Astrocyte of the cerebellum (primary cell): Measurements from ENCODE around the gene TMEM184B.
A peak's percentile ranks its signal among the peaks of the same experiment; 100 is the strongest.

ENCODE experiments used
- DNase-seq: peaks from one replicate; pipeline ENCODE4 v3.0.0-alpha.2; 2011; ENCODE audit warnings: low read depth
- H3K4me3 ChIP-seq: 2 replicates; pipeline ENCODE4 v1.5.1; 2011; ENCODE audit warnings: mild to moderate bottlenecking, low read depth, low read length, moderate library complexity
- in situ Hi-C: cut with HindIII; loops from 2 replicates; pipeline ENCODE4 v1.10.0; 2017; ENCODE audit warnings: low sequenced_read_pairs
- TF ChIP-seq, protein P1 (sequence below): IDR thresholded peaks from 2 replicates; pipeline ENCODE4 v1.5.1; 2012; ENCODE audit warnings: low read length, low read depth, moderate library complexity, mild to moderate bottlenecking; ENCODE audit errors: missing control alignments

TMEM184B gene

DNA sequence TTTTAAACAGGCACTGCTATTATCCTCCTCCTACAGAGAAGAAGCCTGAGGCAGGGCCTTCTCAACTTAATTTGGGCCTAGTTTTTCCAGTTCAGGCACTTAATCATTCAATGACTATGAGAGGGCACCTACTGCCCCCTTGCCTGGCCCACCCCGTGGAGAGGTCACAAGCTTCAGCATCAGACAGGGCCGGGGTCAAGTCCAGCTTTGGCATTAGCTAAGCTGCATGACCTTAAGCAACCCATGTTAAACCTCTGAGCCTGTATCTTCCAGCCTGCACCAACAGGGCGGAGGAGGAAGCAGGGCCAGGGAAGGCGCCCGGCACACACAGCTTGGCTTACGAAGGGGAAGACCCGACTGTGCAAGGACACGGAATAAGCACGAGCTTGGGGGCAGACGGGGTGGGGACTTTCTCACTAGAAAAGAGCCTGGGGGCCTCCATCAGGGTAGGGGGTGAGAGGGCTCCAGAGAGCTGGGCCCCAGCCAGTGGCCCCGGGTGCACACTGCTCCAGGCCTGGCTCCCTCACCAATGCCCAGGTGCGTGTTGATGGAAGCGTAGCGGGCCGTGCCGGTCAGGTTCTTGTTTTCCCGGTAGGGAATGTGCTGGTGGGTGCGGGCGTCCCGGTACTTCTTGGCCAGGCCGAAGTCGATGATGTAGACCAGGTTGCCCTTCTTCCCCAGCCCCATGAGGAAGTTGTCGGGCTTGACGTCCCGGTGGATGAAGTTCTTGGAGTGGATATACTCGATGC, 27.6 kb upstream of the TMEM184B start:
- TF ChIP-seq, protein P1, sequence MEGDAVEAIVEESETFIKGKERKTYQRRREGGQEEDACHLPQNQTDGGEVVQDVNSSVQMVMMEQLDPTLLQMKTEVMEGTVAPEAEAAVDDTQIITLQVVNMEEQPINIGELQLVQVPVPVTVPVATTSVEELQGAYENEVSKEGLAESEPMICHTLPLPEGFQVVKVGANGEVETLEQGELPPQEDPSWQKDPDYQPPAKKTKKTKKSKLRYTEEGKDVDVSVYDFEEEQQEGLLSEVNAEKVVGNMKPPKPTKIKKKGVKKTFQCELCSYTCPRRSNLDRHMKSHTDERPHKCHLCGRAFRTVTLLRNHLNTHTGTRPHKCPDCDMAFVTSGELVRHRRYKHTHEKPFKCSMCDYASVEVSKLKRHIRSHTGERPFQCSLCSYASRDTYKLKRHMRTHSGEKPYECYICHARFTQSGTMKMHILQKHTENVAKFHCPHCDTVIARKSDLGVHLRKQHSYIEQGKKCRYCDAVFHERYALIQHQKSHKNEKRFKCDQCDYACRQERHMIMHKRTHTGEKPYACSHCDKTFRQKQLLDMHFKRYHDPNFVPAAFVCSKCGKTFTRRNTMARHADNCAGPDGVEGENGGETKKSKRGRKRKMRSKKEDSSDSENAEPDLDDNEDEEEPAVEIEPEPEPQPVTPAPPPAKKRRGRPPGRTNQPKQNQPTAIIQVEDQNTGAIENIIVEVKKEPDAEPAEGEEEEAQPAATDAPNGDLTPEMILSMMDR: no peak
- no peak overlapping the region for H3K4me3 ChIP-seq
- in situ Hi-C loops: no loop called here
- DNase-seq: no peak

DNA sequence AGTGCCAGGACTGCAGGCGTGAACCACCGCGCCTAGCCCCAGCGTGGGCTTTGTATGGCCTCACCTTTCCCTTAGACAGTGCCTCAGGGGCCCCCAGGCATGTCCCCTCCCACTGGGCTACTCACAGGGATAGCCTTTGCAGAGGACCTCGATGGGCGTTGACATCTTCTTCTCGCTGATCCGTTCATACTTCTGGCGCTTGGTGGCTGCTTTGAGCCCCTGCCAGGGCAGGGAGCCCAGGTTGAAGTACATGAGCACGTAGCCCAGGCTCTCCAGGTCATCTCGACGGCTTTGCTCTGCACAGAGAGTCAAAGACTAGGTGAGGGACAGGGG, 26.9 kb upstream of the TMEM184B start:
- DNase-seq: no peak
- TF ChIP-seq, protein P1: no peak
- in situ Hi-C loops: no loop called here
- H3K4me3 ChIP-seq: no peak overlapping the region

DNA sequence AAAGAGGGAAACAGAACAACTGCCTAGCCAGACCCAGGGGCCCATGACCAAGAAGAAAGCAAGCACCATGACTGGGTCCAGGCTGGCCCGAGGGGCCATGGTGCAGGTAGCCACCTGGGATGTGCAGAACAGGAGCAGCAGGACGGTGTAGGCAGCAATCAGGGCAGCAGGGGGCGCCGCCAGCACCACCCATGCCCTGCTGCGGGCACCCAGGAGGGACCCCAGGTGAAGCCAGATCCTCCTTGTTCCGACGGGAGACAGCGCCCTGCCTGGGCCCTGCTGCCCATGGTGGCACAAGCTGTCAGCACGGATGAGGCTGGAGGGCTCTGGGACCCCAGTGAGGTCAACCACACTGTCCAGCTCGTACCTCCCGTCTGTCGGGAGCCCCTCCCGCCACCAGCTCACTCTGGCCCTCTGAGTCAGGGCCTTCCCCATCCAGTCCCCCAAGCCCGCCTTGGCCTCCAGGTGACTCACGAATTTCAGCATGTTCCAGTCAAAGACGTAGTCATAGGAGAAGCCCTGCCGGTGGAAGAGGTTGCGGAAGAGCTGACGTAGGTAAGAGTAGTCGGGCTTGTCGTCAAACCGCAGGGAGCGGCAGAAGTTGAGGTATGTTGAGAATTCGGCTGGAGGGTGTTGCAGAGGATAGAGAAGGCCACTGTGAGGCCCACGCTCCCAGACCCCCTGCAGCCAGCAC, 25.6 kb upstream of the TMEM184B start:
- TF ChIP-seq, protein P1: peak; percentile 46
- in situ Hi-C loops: no loop called here
- peak; percentile 98 for DNase-seq
- no peak overlapping the region for H3K4me3 ChIP-seq

DNA sequence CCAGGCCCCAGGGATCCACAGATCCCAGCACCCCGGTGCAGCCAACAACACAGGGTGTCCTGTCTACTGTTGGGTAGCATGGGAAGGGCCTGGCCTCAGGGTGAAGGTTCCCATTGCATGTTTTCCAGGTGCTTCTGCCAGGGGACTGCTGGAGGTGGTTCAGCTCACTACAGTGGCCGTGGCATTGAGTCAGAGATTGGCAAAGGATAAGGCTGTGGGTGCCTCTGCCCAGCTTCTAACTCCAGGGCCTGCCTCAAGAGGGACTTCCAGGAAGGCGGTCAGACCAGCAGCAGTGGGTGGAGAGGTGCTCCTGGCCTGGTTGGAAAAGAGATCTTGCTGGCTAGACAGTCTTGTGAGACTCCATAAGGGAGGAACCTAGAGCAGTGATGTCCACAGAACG, 23.6 kb upstream of the TMEM184B start:
- H3K4me3 ChIP-seq: no peak overlapping the region
- TF ChIP-seq, protein P1: no peak
- in situ Hi-C loops: no loop called here
- DNase-seq: no peak

DNA sequence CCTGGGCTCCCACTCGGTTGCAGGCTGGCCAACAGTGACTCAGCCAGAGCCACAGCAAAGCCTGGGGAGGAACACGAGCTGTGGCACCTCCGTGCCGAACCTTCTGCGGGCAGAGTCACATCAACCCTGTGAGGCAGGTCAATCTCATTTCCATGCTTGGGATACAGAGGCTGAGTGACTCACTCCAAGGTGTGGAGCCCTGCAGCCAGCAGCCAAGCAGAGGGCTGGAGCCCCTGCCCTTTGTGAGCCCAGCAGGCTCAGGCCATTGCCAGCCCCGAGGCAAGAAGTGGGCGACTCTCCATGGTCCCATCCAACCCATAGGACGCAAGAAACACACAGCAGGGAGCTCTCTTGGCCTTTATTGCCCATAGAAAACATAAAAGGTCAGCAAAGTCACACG, 23.1 kb upstream of the TMEM184B start:
- in situ Hi-C loops: no loop called here
- DNase-seq: no peak
- H3K4me3 ChIP-seq: no peak overlapping the region
- TF ChIP-seq, protein P1: no peak

DNA sequence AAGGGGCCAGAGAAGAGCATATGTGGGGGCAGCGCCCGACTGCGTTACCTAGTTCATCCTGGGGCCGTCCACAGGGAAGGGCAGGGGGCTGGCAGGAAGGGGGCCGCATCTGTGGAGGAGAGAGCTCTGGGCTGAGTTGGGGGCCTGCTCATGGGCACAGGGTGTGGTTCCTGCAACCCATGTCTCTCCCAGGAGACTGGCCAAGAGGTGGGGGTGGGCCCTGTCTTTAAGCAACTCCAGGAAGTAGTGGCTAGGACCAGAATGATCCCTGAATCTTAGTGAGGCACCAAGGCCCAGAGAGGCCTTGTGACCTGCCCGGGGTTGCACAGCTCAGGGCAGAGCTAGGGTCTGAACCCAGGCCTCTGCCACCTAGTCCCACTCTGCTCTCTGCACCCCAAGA, 22.5 kb upstream of the TMEM184B start:
- TF ChIP-seq, protein P1: no peak
- no peak for DNase-seq
- in situ Hi-C loops: no loop called here
- no peak overlapping the region for H3K4me3 ChIP-seq
